HG03135 (cell line): Measurements from ENCODE around the gene MAP3K5.

Source experiments
- ATAC-seq: cut with Tn5 transposase; IDR thresholded peaks from one replicate; pipeline ENCODE4 v1.9.1; 2021; ENCODE audit warnings: mild to moderate bottlenecking, moderate library complexity; ENCODE audit not compliant: unreplicated experiment

Gene MAP3K5

GRCh38 chr6:136750696-136751521 is 41.4 kb downstream of the MAP3K5 start:
- ATAC-seq = peak; percentile 22

GRCh38 chr6:136749359-136749997 is 42.8 kb downstream of the MAP3K5 start:
- no peak for ATAC-seq

- ATAC-seq = no peak
These were observed 44.8 kb downstream of the MAP3K5 start for GRCh38 chr6:136747507-136747906.

DNA sequence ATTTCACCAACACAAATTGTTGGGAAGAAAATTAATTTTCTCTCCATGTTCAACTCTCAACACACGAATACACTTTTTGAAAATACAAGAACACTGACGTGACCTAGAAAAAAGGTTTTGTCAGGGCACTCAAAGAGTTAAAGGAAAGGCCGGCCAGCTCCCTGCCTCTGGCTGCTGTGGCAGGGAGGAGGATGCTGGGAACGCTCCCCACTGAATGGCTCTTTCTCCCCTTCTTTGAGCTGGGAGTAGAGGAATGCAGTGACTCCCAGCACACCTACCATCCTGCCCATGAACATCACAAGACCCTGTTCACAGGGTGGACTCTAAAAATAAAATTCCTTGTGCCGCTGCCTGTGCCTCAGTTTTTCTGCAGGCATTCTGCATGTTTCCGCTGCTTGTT is 47.0 kb downstream of the MAP3K5 start:
- ATAC-seq = no peak

DNA sequence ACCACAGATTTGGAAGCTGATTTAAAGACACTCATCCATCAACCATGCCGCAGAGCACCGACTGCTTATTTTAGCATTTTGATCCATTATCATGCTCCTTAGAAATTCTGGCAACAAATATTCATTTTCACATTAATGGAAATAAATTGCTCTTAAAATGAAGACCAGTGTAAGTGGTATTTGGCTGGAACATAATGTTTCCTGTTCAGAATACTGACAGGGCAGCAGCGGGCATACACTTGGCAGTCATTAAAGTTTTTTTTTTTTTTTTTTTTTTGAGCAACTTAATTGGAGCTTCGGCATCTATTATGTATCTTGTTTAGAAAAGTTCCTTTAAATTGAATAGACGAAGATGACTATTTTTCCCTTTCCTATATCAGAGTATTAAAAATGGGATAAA is 47.4 kb downstream of the MAP3K5 start:
- no peak for ATAC-seq

DNA sequence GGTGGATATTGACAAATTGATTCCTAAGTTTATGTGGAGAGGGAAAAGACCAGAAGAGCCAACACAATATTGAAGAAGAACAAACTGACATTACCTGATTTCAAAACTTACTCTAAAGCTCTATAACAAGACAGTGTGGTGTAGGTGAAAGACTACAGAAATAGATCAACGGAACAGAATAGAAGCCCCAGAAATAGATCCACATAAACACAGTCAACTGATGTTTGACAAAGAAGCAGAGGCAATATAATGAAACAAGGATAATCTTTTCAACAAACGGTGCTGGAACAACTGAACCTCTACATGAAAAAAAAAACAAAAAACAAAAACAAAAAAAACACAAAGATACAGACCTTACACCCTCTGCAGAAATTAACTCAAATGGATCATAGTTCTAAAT is 50.2 kb downstream of the MAP3K5 start:
- no peak for ATAC-seq

GRCh38 chr6:136740050-136740974 is 52.0 kb downstream of the MAP3K5 start:
- no peak for ATAC-seq

DNA sequence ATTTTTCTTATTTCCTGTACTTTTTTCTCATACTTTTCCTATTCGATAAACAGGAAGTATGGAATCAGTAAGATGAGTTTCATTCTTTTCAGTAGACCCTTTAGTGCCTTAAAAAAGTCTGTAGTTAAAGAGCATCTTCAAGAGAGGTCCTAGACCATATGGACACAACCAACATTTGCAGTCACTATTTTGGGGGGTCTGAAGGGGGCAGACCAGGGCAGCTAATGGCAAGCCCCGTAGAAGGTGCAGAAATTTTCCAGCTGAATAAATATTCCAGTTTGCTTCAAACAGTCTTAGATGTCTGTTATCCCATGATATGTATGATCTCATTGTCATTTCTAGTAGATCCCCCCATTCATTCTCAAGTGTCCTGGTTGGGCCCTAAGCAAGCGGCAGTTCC is 52.8 kb downstream of the MAP3K5 start:
- ATAC-seq = no peak

- no peak for ATAC-seq
These were observed 53.2 kb downstream of the MAP3K5 start for GRCh38 chr6:136739071-136739470.

GRCh38 chr6:136738692-136739057 is 53.6 kb downstream of the MAP3K5 start:
- ATAC-seq = no peak

GRCh38 chr6:136737871-136738691 is 54.2 kb downstream of the MAP3K5 start:
- no peak for ATAC-seq

DNA sequence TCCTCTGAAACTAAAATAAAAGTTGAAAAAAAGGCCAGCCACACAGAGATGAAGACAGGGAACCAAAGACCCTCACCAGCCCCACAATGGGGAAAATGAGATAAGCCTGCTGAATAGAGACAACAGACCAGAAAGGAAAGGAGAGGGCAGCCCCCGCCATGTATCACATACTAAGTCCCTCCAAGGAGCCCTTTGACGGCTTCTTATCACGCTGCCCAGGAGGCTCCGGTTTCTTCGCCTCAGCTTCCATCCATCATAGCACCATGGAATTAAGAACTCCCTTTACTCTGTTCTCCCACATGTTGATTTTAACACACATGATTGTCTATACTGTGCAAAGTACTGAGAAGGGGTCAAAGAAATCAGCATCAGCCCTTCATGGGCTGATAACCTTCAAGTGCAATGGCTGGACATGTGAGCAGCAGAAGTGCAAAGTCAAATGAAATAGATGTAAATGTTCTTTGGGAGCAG is 54.9 kb downstream of the MAP3K5 start:
- ATAC-seq = no peak

DNA sequence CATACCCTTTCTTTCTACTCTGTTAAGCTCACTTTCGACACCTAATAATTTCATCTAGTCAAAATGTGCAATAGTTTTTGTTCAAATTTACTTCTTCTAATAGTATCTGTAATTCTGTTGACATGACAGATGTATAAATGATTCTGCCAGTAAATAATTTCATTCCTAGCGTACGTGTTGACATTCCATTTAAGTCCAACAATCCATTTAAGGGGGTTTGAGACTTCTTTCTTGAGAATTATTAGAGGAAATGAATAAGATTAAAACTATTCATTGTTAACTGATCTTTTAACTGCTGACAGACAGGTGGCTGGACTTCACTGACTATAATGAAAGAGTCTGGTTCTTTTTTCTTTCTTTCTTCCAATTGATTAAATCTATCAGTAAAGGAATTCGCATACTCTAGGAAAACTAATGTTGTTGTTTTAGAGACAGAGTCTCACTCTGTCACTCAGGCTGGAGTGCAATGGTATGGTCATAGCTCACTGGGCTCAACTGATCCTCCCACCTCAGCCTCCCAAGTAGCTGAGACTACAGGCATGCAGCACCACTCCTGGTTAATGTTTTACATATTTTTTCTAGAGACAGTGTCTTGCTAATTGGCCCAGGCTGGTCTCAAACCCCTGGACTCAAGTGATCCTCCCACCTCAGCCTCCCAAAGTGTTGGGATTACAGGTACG is 55.9 kb downstream of the MAP3K5 start:
- no peak for ATAC-seq

GRCh38 chr6:136734977-136735376 is 57.3 kb downstream of the MAP3K5 start:
- no peak for ATAC-seq

GRCh38 chr6:136732889-136733288 is 59.4 kb downstream of the MAP3K5 start:
- no peak for ATAC-seq

DNA sequence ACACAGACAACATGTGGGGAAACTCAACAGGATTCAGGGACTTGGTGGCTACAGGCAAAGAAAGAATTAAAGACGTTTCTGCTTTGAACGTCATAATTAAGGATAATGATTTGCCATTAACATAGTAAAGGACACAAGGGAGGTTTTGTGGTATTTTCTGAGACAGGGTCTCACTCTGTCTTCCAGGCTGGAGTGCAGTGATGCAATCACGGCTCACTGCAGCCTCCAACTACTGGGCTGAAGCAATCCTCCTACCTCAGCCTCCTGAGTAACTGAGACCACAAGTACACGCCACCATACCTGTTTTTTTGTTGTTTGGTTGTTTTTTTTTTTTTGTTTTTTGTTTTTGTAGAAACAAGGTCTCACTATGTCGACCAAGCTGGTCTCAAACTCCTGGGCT is 62.4 kb downstream of the MAP3K5 start:
- no peak for ATAC-seq

GRCh38 chr6:136728976-136729515 is 63.2 kb downstream of the MAP3K5 start:
- ATAC-seq = no peak

DNA sequence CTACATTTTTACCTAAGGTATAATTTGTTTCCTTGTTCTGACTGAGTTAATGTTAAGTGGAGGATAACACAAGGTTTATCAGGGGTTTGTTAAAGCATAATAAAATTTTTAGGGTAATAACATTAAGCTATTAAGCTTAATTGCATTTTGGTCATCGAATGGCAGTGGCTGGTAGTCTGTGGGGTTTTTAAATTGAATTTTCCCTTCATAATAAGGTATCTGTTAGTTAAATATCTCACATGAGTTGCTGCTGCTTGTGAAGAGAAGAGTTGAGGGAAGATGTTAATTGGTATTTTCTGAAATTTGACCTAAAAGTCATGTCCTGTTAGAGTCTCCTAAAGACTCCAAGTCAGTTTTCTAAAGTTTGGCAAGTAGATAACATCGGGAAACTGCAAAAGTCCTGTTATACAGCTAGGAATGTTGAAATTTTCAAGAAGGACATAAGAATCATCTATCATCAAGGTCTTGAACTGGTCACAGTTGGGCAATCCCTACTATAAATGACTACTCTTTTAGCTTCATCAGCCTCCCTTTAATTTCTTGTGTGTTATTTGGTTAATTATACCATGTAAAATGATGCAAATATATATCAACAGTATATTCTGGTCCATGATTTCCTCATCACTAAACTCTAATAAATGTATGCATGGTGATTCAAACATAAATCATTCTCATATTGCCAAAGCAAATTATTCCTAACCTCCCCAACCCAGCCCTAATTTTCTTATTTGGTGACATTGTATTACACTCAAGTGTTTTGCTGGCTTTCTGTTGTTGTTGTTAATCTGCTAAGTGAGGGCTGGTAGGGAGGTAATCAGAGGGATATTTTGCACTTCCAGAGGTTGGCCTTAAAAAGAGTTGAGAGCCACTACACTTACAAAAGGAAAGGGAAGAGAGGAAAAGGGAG is 64.0 kb downstream of the MAP3K5 start:
- no peak for ATAC-seq
